ENCODE results near the gene SYTL2.
"Not testable (repeated sequence)": the region's sequence is repeated elsewhere in the genome, so short reads cannot be mapped to it uniquely, and the experiment has no call there.

Gene SYTL2

DNA sequence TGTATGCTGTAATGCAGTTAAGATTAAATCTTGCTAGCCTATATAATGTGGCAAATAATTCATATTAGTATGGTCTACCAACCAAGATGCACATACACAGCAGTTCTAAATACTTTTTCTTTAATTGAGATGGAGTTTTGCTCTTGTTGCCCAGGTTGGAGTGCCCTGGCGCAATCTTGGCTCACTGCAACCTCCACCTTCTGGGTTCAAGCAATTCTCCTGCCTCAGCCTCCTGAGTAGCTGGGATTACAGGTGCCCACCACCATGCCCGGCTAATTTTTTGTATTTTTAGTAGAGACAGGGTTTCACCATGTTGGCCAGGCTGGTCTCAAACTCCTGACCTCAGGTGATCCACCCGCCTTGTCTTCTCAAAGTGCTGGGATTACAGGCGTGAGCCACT, 156.6 kb downstream of the SYTL2 start:
- DNase-seq (ENCODE audit: low read depth in 1 of 2, low spot score in 1 of 2): not testable (repeated sequence)

DNA sequence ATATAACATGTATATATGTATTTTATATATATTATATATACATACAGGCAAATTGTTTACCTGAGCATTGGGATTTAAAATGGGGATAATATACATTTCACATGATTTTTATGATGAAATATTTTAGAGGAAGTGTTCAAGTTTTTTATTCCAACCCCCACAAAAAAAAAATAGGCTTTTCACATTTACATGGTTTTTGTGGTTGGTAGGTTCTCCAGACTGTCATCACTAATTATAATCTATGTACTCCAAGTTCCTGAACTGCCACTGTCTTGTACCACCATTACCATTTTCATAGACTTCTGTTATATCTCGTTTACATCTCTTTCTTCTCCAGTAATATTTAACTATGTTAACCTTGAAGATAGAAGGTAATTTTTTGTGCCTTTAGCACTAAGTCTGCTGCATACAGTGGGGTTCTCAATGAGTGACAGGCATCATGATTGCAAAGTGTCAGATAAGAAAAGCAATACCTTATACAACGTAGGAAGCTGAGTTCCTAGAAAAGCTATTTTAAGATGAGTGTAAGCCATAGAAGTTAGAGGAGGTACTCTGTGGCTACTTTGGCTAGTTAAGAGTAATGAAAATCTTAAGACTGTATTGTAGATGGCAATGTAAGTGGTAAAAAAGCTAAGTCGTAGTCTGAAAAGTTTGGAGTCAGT, 158.0 kb downstream of the SYTL2 start:
- no peak for DNase-seq (ENCODE audit: low read depth in 1 of 2, low spot score in 1 of 2)

DNA sequence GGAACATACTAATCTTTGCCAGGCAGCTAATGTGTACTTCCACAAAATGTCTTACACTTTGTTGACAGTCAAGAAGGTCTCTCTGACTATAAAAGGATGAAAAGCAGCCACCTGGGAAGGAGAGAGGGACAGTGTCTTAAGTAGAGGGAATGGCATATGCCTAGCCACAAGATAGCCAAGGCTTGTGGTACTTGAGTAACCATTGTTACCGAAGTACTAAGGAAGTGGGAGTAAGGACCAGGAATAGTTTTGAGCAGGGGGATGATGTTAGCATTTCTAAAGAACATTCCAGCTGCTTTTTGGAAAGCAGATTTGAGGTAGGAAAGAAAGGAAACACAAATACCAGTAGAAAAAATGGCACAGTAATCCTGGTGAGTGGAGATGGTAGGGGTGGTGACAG, 159.8 kb downstream of the SYTL2 start:
- no peak for DNase-seq (ENCODE audit: low read depth in 1 of 2, low spot score in 1 of 2)

DNA sequence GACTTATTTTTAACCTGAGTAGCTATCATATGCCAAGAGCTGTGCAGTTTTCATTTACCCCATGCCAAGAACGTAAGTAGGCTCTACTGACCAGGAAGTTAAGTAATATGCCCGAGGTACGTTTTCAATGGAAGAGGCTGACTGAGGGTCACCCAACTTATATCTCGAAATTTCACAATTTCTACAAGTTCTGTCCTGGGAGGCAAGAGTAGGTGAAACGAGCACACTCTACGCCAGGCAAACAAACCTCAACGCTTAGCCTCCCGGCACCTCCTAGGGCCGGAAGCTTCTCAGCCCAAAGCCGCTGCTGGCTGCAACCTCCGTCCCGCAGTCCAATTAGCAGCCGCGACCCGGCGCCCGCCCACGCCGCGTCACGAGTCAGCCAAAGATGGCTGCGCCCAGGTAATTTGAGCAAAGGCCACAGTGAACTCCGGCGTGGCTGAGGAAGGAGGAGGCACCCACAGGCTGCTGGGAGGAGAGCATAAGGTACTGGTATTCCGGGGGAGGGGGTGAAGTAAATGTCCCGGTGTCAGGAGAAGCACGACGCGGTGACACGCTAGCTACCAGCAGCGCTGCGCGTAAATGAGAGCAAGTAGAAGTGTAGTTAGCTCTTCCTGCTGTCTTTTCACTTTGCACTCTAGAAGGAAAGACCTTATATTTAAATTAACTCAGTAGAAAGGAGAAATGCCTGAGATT, 163.2 kb downstream of the SYTL2 start, which contains the start of gene TMEM126A:
TMEM126A (plus strand) TSS at position 364 of the 696 bp plus-strand sequence. CDS start 2,289 bp downstream, outside the sequence.
- peak; percentile 80 to 84 for DNase-seq (ENCODE audit: low read depth in 1 of 2, low spot score in 1 of 2)

DNA sequence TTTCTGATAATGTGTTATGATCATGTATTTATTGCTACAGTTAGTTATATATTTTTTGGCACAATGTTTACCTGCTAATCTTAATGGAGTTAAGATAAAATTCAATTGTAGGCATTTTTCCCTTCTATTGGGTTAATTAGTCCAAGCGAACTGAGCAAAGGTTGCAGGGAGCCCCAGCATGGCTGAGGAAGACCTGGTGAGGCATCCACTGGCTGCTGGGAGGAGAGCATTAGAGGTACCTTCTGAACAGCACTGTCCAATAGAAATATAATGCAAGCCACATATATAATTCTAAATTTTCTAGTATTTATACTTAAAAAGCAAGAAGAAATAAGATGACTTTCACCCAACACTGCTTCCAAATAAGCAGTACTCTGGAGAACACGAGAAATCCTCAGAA, 163.9 kb downstream of the SYTL2 start:
- no peak for DNase-seq (ENCODE audit: low read depth in 1 of 2, low spot score in 1 of 2)

Measured in activated T-helper 1 cell treated with anti-CD3 and anti-CD28 coated beads, Interleukin-2, amount 50 U/mL, for 16 hours (primary cell).